ENCODE measurements around the gene KCNQ5.

The KCNQ5 gene

GRCh38 chr6:72758901-72759300 is 137.0 kb downstream of the KCNQ5 start:
- no peak overlapping the region for H3K4me3 ChIP-seq (ENCODE audit: low read depth, low read length)
- peaks cover 8% of the 10 kb centered on the region; the same call in 1 of the 2 replicates for H3K4me1 ChIP-seq (ENCODE audit: control insufficient read depth, insufficient read depth, low read length)
- POLR2A ChIA-PET, result no interaction called here
- no peak overlapping the region for H3K27ac ChIP-seq (ENCODE audit: extremely low read depth, low read depth, low read length)
- no peak for TF ChIP-seq ZFP41 (tag by site-specific recombination; IDR thresholded peaks at IDR 0.05; ENCODE audit: borderline replicate concordance)
- TF ChIP-seq ZSCAN4 (tag by site-specific recombination; IDR thresholded peaks at IDR 0.05), result no peak
- TF ChIP-seq ZNF37A (tag by site-specific recombination; IDR thresholded peaks at IDR 0.05), result no peak
- TF ChIP-seq ZNF623 (tag by site-specific recombination; IDR thresholded peaks at IDR 0.05), result no peak
- TF ChIP-seq ZNF175 (tag by site-specific recombination; IDR thresholded peaks at IDR 0.05), result no peak
- TF ChIP-seq SP2 (tag by site-specific recombination; IDR thresholded peaks at IDR 0.05), result no peak
- TF ChIP-seq ZNF610 (tag by site-specific recombination; IDR thresholded peaks at IDR 0.05; ENCODE audit: borderline replicate concordance), result no peak
- no peak for TF ChIP-seq ZSCAN18 (tag by site-specific recombination; IDR thresholded peaks at IDR 0.05)
- no peak for TF ChIP-seq GLI2 (tag by site-specific recombination; IDR thresholded peaks at IDR 0.05; ENCODE audit: borderline replicate concordance, low read depth)
- no peak for TF ChIP-seq KLF10 (tag by site-specific recombination; IDR thresholded peaks at IDR 0.05)
- no peak for TF ChIP-seq ZNF596 (tag by site-specific recombination; IDR thresholded peaks at IDR 0.05)
- no peak for TF ChIP-seq BCL6B (tag by site-specific recombination; IDR thresholded peaks at IDR 0.05)
- TF ChIP-seq ZNF785 (tag by site-specific recombination; IDR thresholded peaks at IDR 0.05), result no peak
- TF ChIP-seq INSM2 (tag by site-specific recombination; IDR thresholded peaks at IDR 0.05), result no peak
- TF ChIP-seq ZNF138 (tag by site-specific recombination; IDR thresholded peaks at IDR 0.05; ENCODE audit: borderline replicate concordance), result no peak
- no peak for TF ChIP-seq PRDM10 (tag by site-specific recombination; IDR thresholded peaks at IDR 0.05)
- H3K36me3 ChIP-seq (ENCODE audit: control insufficient read depth in 2 of 2, insufficient read depth in 1 of 2, low read length in 2 of 2), result no peaks in the 10 kb centered on the region
- CTCF ChIA-PET, result interaction anchor here (0.6 to 1.4 kb wide), 3 partner anchors 15 to 1041 kb away, joined by 3 to 5 read pairs (median 3); no protein-coding TSS in a partner anchor
- H3K9me3 ChIP-seq (ENCODE audit: control insufficient read depth, insufficient read depth, low read depth, low read length), result no peaks in the 10 kb centered on the region

Data from HEK293 (cell line).